Adrenal gland (tissue), 12 donors: Measurements from ENCODE around the gene ACTL7A. TPM values are rescaled to one million over a fixed set of nuclear protein-coding genes. Genes with fewer than 3 reads are reported as not detected.

Experiments
- DNase-seq, 7 donors: peaks; one replicate each; pipeline ENCODE4 v3.0.0-alpha.2; 2019 to 2020
- H3K27ac ChIP-seq, 5 donors: fragments of 200-600 bp; sonication (generic) in 4 of 5; 1 replicate in 3 of 5; 2 replicates in 2 of 5; pipeline versions ENCODE4 v1.5.1 to v1.8.0; 2016 to 2020; ENCODE audit warnings: mild to moderate bottlenecking in 1 of 5
- H3K27me3 ChIP-seq: fragments of 200-600 bp; 2 replicates; pipeline ENCODE4 v1.8.0; 2021
- H3K36me3 ChIP-seq, 2 donors: fragments of 200-600 bp; replicated peaks in 1 of 2; 1 replicate in 1 of 2; 2 replicates in 1 of 2; pipeline versions ENCODE4 v1.5.1 to v1.8.0; 2018 to 2022
- H3K4me1 ChIP-seq, 2 donors: fragments of 200-600 bp; replicated peaks in 1 of 2; 1 replicate in 1 of 2; 2 replicates in 1 of 2; pipeline versions ENCODE4 v1.5.1 to v1.8.0; 2018 to 2021
- H3K4me3 ChIP-seq, 4 donors: fragments of 200-600 bp; sonication (generic) in 3 of 4; one replicate each; pipeline ENCODE4 v1.5.1; 2016 to 2018
- H3K9me3 ChIP-seq, 3 donors: fragments of 200-600 bp; sonication (generic) in 1 of 3; replicated peaks in 1 of 3; 1 replicate in 2 of 3; 2 replicates in 1 of 3; pipeline versions ENCODE4 v1.5.1 to v1.8.0; 2016 to 2021
- CTCF ChIP-seq, 6 experiments: fragments of 450-650 bp in 4 of 6; fragments of 200-600 bp in 2 of 6; sonication (generic) in 1 of 6; IDR thresholded peaks; 1 replicate in 5 of 6; 2 replicates in 1 of 6; pipeline versions ENCODE4 v1.5.1 to v1.8.0; 2016 to 2021; ENCODE audit warnings: antibody characterized with exemption in 6 of 6, mild to moderate bottlenecking in 2 of 6, moderate library complexity in 1 of 6
- POLR2A ChIP-seq, 2 donors: fragments of 450-650 bp; IDR thresholded peaks; one replicate each; pipeline ENCODE4 v1.6.1; 2017; ENCODE audit warnings: antibody characterized with exemption in 2 of 2, mild to moderate bottlenecking in 2 of 2, moderate library complexity in 1 of 2
- WGBS, 4 donors: extraction: QIAGEN DNeasy Blood & Tissue Kit in 2 of 4; methylation state at CpG; one replicate each; pipeline versions ENCODE4 v1.1.5 to v1.1.7; 2013 to 2017; 5-methylcytosine and 5-hydroxymethylcytosine counted together
- intact Hi-C, 2 donors: fragments of 100-400 bp; cut with DNase I; formaldehyde crosslinking; loops; one replicate each; pipeline versions ENCODE4 v1.14.1 to v1.15.0; 2022 to 2023
- polyA plus RNA-seq, 3 donors: library from polyadenylated mRNA; stranded (reverse); fragments of 200-250 nt in 2 of 3; fragments of 350-450 nt in 1 of 3; fragmentation: Illumina TruSeq in 1 of 3; extraction: RNeasy Lipid Tissue Mini Kit (QIAGEN cat#74804) in 1 of 3; gene quantifications; one replicate each; pipeline ENCODE4 v1.2.3, GENCODE V29; 2013 to 2014
- total RNA-seq, 9 donors: library from RNA; depleted of rRNA in 4 of 9; stranded (reverse); fragments of >200 nt in 4 of 9; fragments of 120-200 nt in 1 of 9; fragmentation: NEBNext Ultra II Directional in 1 of 9; extraction: Animal tissue kit (Norgen Biotek cat#: 25700) in 1 of 9; gene quantifications; one replicate each; pipeline versions ENCODE4 v1.1.0 to v1.2.4, GENCODE V29; 2013 to 2023
- donor health status: healthy with polysubstance abuse.
- donor health status: Bipolar disorder and iron deficiency.
- donor health status: DM: yes; HTN: yes; CAD: no.
- donor health status: DM: no; HTN: no; CAD: no.
- donor health status: DM: no; HTN: no; CAD: no.
- donor health status: DM: yes; HTN: yes; CAD: no.

ACTL7A gene
- total and polyA plus RNA-seq, 12 donors, result not detected

GRCh38 chr9:108864446-108864845 is 2.4 kb downstream of the ACTL7A start:
- DNase-seq, result no peak
- intact Hi-C loops, result no loop called here
- H3K27me3 ChIP-seq, result no peaks in the 10 kb centered on the region
- H3K9me3 ChIP-seq, result no peaks in the 10 kb centered on the region
- TF ChIP-seq POLR2A (IDR thresholded peaks at IDR 0.05), result no peak
- TF ChIP-seq CTCF (IDR thresholded peaks at IDR 0.05), result no peak
- peak overlapping the region in 1 of 5 donors; percentile 10 for H3K27ac ChIP-seq
- WGBS, 4 donors, result 86 to 98% (median 93%) methylated on average over 3 of the region's 3 CpGs
- H3K36me3 ChIP-seq, result peaks cover 0 to 18% of the 10 kb centered on the region in 2 donors
- H3K4me3 ChIP-seq, result no peak overlapping the region
- peaks cover 0 to 5% of the 10 kb centered on the region in 2 donors for H3K4me1 ChIP-seq

- DNase-seq, result peak; percentile 61 to 85 (median 76)
- intact Hi-C loops, result no loop called here
- Histone ChIP-seq H3K36me3 (peaks cover 0 to 24% of the 10 kb centered on the region in 2 donors), H3K9me3 (no peaks in the 10 kb centered on the region), H3K4me3 (no peak overlapping the region), H3K27ac (peak overlapping the region in 1 of 5 donors; percentile 10), H3K4me1 (peaks cover 0 to 5% of the 10 kb centered on the region in 2 donors), H3K27me3 (no peaks in the 10 kb centered on the region)
- WGBS, 4 donors, result 54 to 69% (median 67%) methylated on average over 4 of the region's 4 CpGs
- no peak for TF ChIP-seq CTCF (IDR thresholded peaks at IDR 0.05)
- TF ChIP-seq POLR2A (IDR thresholded peaks at IDR 0.05), result no peak
These were observed 3.0 kb downstream of the ACTL7A start for GRCh38 chr9:108865037-108865436.

- Histone ChIP-seq H3K4me1 (peaks cover 0 to 5% of the 10 kb centered on the region in 2 donors), H3K27me3 (no peaks in the 10 kb centered on the region), H3K36me3 (peaks cover 0 to 34% of the 10 kb centered on the region in 2 donors), H3K4me3 (no peak overlapping the region), H3K27ac (peak overlapping the region in 1 of 5 donors; percentile 30), H3K9me3 (no peaks in the 10 kb centered on the region)
- intact Hi-C loops, result no loop called here
- TF ChIP-seq POLR2A (IDR thresholded peaks at IDR 0.05) (no peak), CTCF (IDR thresholded peaks at IDR 0.05) (no peak)
- 28 to 57% (median 42%) methylated on average over 2 of the region's 2 CpGs for WGBS, 4 donors
- DNase-seq, result no peak
These were observed 3.9 kb downstream of the ACTL7A start for GRCh38 chr9:108866001-108866420.

GRCh38 chr9:108867116-108867515 is 5.0 kb downstream of the ACTL7A start:
- H3K27ac ChIP-seq, result no peak overlapping the region
- H3K9me3 ChIP-seq, result no peaks in the 10 kb centered on the region
- no peaks in the 10 kb centered on the region for H3K27me3 ChIP-seq
- H3K36me3 ChIP-seq, result peaks cover 0 to 45% of the 10 kb centered on the region in 2 donors
- no peak overlapping the region for H3K4me3 ChIP-seq
- intact Hi-C loops, result no loop called here
- TF ChIP-seq CTCF (IDR thresholded peaks at IDR 0.05) (no peak), POLR2A (IDR thresholded peaks at IDR 0.05) (no peak)
- no peak for DNase-seq
- H3K4me1 ChIP-seq, result peaks cover 0 to 5% of the 10 kb centered on the region in 2 donors
